Eye (tissue), 1 donor: ENCODE measurements around the gene PTGES.

Source experiments
- DNase-seq: peaks from one replicate; pipeline ENCODE4 v3.0.0-alpha.2; 2015

Gene PTGES

GRCh38 chr9:129740666-129741464 lies 12.0 kb downstream of the PTGES start:
- no peak for DNase-seq

DNA sequence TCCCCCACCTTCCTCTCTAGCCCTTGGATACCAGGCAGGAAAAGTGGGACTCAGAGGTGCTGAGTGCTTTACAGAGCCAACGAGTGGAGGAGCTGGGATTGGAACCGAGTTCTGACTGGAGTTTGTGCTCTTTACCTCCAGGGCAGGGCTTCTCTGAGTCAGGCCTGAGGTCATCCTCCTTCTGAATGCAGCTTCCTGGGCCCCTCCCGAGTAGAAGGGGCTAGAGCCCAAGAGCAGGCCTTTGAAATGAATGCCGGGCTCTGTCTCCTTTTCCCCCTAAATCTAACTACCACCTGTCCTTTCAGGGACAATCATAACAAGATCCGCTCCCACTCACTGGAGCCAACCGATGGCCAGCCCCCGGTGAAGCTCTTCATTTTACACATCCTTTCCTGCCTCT lies 12.7 kb downstream of the PTGES start:
- no peak for DNase-seq

DNA sequence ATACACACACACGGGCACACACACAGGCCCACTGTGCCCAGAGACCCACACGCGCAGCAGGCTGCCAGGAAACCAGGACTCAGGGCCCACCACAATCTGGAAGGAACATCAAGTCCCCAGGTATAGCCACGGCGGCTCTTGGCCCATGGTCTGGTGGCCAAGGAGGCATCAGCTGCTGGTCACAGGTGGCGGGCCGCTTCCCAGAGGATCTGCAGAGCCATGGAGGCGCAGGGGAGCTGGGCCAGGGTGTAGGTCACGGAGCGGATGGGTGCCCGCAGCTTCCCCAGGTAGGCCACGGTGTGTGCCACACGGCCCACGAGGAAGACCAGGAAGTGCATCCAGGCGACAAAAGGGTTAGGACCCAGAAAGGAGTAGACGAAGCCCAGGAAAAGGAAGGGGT lies 13.4 kb downstream of the PTGES start:
- DNase-seq: no peak

- DNase-seq: peak; percentile 97
Observed at GRCh38 chr9:129737479-129738274, 15.2 kb downstream of the PTGES start.

- no peak for DNase-seq
Observed at GRCh38 chr9:129736334-129736733, 16.5 kb downstream of the PTGES start.

DNA sequence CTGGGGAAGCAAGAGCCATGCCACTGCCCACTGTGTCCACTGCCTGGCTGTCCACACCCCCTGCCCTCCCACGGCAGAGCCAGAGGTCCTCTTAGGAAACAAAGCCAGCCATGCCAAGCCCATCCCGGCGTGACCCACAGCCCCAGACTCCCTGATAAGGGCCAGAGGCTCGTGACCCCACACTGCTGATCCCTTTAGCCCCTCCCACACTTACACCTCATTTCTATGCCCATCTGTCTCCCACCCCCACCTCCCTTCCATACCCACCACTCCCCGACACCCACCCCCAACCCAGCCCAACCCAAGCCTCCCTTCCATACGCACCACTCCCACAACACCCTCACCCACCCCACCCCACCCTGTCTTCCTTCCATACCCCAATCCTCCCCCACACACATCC lies 17.3 kb downstream of the PTGES start:
- DNase-seq: no peak

DNA sequence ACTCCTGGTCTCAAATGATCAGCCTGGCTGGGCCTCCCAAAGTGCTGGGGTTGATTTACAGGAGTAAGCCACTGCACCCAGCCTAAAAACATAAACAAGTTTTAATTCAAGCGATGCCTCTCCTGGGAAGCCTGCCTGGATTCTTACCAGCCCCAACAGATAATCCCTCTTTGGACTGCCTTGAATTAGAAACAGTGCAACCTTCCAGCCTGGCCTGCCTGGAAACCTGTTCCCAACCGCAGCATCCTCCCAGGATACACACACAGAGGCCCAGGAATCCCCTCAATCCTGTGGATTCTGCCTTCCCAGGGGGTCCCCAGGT lies 19.2 kb downstream of the PTGES start:
- no peak for DNase-seq

- no peak for DNase-seq
Observed at GRCh38 chr9:129732946-129733631, 19.8 kb downstream of the PTGES start.

DNA sequence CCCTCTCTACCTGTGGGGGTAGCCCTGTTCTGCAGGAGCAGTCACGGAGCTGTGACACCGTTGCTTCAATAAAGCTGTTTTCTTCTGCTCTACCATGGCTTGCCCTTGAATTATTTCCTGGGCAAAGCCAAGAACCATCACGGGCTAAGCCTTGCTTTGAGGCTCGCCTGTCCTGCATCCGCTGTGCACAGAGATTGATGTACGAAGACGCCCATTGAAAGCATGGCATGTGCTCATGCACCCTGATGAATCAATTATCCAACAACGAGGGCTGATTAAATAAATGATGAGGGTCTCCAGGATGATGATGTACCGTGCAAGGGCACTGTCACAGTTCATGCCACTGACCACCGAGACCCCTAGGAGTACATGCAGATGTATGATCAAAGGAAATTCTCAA lies 20.7 kb downstream of the PTGES start:
- peak; percentile 32 for DNase-seq

DNA sequence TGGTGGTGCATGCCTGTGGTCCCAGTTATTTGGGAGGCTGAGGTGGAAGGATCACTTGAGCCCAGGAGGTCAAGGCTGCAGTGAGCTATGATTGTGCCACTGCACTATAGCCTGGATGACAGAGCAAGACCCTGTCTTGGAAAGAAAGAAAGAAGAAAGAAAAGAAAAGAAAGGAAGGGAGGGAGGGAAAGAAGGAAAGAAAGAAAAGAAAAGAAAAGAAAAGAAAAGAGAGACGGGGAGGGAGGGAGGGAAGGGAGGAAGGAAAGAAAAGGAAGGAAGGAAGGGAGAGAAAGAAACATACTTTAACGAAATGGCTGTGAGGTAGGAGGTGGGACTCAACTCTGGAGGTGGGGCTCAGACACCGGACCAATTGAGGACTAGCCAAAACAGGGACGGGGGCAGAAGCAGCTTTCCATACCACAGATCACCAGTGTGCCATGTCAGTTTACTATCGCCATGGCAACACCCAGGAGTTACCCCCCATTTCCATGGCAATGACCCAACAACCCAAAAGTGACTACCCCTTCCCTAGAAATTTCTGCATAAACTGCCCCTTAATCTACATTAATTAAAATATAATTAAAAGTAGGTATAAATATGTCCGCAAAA lies 21.3 kb downstream of the PTGES start:
- DNase-seq: no peak

DNA sequence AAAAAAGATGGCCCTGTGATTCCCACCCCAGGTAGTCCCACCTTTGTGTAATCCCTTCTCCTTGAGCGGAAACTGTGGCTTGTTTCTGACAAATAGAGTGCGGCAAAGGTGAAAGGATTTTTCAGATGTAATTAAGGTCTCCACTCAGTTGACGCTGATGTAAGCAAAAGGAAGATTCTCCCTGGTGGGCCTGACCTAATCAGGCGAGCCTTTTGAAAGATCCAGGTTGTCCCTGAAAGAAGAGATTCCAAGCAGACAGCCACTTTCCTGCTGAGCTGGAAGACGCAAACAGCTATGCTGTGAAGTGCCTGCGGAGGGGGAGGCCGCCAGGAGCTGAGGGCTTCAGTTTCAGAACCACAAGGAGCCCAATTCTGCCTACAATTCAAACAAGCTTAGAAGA lies 24.1 kb downstream of the PTGES start:
- no peak for DNase-seq

DNA sequence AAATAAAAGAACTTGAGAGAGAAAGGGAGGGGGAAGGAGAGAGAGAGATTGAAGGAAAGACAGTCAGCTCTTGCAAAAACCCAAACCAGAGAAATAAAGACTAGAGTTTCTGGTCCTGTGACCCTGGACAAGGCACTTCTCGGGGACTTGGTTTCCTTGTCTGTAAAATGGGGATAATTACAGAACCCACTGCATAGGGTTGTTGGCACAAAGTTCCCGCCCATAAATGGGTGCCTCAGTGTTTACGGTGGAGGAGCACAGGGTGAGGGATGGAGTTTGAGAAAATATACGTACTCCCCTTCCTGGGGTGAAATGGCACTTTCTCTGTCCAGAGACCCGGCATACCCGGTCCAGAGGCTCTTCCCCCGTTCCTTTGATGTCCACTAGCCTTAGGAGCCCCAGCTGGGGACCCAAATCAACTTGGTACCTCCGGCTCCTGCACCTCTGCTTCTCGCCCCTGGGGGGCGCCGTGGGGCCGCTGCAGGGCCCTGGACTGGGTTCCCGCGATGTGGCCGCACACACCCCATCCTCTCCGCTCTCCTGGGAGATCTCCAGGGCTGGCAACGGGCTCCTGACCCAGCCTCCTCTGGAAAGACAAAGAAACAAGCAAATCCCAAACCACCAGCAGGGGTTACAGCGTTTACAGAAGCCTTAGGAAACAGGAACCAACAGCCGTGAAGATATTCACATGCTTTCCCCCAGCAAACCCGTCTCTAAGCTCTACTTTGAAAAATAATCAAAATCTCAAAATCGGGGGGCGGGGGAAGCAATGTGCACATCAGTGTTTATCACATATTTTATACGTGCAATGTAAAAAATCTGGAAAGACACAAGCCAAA lies 26.3 kb downstream of the PTGES start:
- DNase-seq: peak; percentile 88

- DNase-seq: no peak
Observed at GRCh38 chr9:129725795-129726251, 27.0 kb downstream of the PTGES start.

- no peak for DNase-seq
Observed at GRCh38 chr9:129724456-129725190, 28.2 kb downstream of the PTGES start.

- DNase-seq: no peak
Observed at GRCh38 chr9:129722913-129723312, 29.9 kb downstream of the PTGES start.

- DNase-seq: no peak
Observed at GRCh38 chr9:129720865-129721545, 31.8 kb downstream of the PTGES start.

DNA sequence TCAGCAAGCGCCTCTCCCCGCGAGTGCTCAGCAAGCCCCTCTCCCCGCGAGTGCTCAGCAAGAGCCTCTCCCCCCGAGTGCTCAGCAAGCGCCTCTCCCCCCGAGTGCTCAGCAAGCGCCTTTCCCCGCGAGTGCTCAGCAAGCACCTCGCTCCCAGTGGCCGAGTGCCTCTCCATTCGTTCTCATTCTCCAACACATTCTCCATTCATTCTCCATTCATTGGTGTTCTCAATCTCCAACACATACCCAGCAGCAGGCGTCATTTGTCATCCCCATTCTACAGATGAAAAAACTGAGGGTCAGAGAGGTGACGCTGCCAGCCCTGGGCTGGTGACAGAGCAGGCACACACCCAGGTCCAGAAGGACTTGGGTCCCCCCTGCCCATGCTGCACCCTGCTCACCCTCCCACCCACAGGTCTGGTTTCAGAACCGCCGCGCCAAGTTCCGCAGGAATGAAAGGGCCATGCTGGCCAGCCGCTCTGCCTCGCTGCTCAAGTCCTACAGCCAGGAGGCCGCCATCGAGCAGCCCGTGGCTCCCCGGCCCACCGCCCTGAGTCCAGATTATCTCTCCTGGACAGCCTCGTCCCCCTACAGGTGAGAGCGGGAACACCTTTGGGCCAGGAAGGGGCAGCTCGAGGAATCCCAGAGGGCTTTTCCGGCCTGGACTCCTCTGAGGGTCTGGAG lies 32.5 kb downstream of the PTGES start:
- DNase-seq: no peak

- DNase-seq: no peak
Observed at GRCh38 chr9:129719135-129719534, 33.7 kb downstream of the PTGES start.

DNA sequence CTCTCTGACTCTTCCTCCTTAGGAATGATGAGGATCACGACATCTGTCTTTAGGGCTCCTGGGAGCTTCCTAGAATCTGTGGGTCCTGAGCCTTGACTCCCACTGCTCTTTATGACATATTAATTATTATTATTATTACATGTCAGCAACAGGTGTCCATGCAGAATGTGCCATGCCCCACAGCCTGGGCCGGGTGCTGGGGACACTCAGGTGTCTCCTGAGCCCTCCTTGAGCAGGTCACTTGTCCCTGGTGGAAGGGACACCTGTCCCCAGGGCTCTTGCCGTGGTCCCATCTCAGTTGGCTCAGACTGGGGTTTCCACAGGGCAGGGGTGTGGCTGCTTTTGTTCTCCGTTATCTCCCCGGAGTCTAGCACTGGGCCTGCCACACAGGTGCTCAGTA lies 34.2 kb downstream of the PTGES start:
- no peak for DNase-seq

GRCh38 chr9:129717991-129718390 lies 34.9 kb downstream of the PTGES start:
- DNase-seq: no peak
